ENCODE measurements around the gene NECAP2. TPM values are rescaled to one million over a fixed set of nuclear protein-coding genes. Genes with fewer than 3 reads are reported as not detected.
"Not testable (repeated sequence)": the region's sequence is repeated elsewhere in the genome, so short reads cannot be mapped to it uniquely, and the experiment has no call there.

NECAP2 gene
- total RNA-seq, 1 donor from 2014 or later: 110 TPM

DNA sequence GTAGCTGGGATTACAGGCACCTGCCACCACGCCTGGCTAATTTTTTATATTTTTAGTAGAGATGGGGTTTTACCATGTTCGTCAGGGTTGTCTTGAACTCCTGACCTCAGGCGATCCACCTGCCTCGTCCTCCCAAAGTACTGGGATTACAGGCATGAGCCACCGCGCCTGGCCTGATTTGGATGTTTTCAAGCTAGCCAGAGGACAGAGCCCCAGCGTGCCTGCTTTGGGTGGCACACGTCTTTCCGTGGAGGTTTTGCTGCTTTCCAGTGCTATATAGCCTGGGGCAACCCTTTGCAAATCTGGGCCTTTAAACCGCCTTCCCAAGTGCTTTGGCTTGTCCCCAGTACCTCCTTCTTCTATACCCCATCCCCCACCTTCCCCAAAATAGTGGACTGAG lies 15.6 kb downstream of the NECAP2 start:
- intact Hi-C loops (cut with micrococcal nuclease): not testable (repeated sequence)

DNA sequence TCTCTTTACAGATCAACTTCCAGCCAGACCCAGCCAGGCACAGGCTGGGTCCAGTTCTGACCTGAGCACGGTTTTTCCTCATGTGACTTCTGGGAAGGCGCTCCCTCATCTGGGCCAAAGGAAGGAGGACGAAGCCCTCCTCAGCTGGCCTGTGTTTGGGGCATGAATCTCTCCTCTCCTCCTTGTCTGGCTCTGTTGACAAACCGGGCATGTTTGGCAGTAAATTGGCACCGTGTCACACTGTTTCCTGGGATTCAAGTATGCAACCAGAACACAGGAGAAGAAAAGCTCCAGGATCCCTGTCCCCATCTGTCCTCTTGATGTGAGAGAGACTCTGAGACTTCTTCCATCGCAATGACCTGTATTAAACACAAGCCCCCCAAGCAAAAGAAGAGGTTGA lies 18.3 kb downstream of the NECAP2 start:
- intact Hi-C loops (cut with micrococcal nuclease): no loop called here

- intact Hi-C loops (cut with micrococcal nuclease): no loop called here
Observed at GRCh38 chr1:16459352-16459925, 18.9 kb downstream of the NECAP2 start.

DNA sequence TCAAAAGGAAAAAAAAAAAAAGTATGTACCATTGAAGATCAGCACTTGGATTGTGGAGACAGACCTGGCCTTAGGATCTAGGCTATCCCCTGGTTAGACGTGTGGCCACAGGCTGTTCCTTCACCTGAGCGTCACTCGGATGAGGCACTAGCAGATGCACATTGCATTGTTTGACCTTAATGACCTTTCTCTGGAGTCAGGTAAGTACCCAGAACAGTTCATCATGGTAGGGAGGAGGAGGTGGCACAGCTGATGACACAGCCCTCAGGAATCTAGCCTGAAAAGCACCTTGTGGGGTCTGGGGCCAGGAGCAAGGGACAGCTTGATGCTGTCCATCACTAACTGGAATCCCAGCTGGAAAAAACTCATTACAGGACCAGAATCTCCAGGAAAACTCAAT lies 21.2 kb downstream of the NECAP2 start:
- intact Hi-C loops (cut with micrococcal nuclease): no loop called here

DNA sequence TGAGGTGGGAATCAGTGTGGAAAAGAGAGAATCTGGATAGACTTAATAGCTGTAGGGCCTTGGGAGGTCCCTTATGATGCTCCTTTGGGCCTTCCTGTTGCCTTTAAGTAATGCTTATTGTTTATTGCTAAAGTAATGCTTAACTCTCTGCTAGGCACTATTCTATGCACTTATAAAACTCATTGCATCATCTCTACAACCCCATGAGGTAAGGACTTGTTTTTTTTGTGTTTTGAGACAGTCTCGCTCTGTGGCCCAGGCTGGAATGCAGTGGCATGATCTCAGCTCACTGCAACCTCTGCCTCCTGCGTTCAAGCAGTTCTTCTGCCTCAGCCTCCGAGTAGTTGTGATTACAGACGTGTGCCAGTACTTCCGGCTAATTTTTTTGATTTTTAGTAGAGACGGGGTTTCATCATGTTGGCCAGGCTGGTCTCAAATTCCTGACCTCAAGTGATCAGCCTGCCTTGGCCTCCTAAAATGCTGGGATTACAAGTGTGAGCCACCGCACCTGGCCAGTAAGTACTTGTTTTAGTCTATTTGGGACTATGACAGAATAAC lies 22.3 kb downstream of the NECAP2 start:
- intact Hi-C loops (cut with micrococcal nuclease): no loop called here

DNA sequence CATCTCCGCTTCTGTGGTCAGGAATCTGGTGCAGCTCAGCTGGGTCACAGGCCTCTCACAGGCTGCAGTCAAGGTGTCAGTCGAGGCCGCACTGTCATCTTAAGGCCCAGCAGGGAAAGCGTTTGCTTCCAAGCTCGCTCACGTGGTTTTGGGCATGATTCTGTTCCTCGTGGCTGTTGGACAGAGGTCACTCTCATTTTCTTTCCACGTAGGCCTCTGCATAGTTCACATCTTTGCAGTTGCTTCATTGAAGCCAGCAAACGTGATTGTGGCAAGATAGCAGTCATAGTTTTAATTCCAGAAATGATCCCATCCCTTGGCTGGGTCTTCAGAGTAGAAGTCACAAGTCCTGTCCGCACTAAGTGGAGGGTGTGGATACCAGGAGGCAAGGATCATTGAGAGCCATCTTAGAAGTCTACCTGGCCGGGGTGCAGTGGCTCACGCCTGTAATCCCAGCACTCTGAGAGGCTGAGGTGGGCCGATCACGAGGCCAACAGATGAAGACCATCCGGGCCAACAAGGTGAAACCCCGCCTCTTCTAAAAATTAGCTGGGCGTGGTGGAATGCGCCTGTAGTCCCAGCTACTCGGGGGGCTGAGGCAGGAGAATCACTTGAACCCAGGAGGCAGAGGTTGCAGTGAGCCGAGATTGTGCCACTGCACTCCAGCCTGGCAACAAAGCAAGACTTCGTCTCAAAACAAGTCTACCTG lies 24.5 kb downstream of the NECAP2 start:
- intact Hi-C loops (cut with micrococcal nuclease): no loop called here

- intact Hi-C loops (cut with micrococcal nuclease): no loop called here
Observed at GRCh38 chr1:16468558-16468957, 28.0 kb downstream of the NECAP2 start.

DNA sequence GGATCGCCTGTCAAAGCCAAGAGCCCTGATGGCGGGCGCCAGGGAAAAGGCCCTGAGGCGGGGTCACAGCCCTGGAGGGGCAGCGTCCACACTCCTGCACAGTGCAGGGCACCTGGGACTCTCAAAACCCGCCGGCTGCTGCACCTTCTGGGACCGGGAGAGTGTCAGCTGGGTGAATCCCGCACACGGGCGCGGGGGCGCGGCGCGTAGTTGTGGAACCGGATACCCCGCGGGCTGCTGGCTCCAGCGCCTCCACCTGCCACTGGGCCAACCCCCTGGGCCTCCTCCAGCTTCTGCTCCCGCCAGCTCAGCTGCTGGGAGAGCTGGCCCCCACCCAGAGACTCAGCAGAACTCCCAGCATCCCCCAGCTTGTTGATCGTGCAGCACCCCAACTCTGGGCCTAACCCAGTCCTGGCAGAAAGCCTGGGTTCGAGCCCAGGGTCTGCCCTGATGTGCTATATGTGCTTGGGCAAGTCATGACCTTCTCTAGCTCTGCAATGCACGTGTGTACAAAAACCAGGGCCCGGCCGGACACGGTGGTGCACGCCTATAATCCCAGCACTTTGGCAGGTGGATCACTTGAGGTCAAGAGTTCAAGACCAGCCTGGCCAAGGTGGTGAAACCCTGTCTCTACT lies 33.8 kb downstream of the NECAP2 start:
- intact Hi-C loops (cut with micrococcal nuclease): no loop called here

GRCh38 chr1:16474891-16475290 lies 34.4 kb downstream of the NECAP2 start:
- intact Hi-C loops (cut with micrococcal nuclease): not testable (repeated sequence)

- intact Hi-C loops (cut with micrococcal nuclease): not testable (repeated sequence)
Observed at GRCh38 chr1:16475771-16476770, 35.5 kb downstream of the NECAP2 start.

- intact Hi-C loops (cut with micrococcal nuclease): no loop called here
Observed at GRCh38 chr1:16478091-16478490, 37.6 kb downstream of the NECAP2 start.

GRCh38 chr1:16483146-16483545 lies 42.6 kb downstream of the NECAP2 start:
- intact Hi-C loops (cut with micrococcal nuclease): not testable (repeated sequence)

DNA sequence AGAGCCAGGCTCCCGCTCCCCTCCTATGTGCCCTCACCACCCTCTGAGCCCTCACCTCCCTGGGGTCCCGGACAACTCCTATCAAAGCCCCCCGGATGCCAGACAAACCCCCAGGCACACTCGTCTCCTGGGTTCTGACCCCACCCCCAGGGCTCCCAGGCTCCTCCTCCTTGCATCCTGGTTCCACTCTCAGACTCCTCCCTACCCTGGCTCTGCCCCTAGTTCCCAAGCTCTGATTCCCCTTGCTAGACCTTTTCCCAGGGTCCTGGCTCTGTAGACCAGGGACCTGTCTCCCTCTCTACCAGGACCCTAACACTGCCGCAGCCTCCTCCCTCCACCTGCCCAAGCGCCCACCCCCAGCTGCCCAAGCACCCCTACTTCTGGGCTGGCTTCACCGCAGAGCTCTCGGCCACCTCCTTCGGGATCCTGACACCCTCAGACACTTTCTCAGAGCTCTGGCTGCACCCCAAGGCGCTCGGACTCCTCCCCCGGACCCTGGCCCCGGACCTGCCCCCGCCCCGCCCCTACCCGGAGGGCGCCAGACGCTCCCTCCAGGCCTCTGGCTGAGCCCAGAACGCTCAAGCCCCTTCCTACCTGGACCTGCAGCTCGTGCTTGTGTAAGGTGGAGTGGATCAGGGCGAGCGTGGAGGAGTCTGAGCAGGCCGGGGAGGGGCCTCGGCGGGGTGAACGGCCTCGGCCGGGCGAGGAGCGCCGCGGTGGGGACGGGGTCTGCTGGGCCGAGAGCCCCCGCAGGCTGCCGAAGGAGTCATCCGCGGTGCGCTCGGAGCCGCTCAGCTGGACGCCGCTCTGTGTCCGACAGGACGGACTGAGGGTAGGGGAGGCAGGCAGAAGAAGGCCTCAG lies 43.3 kb downstream of the NECAP2 start:
- intact Hi-C loops (cut with micrococcal nuclease): not testable (repeated sequence)

DNA sequence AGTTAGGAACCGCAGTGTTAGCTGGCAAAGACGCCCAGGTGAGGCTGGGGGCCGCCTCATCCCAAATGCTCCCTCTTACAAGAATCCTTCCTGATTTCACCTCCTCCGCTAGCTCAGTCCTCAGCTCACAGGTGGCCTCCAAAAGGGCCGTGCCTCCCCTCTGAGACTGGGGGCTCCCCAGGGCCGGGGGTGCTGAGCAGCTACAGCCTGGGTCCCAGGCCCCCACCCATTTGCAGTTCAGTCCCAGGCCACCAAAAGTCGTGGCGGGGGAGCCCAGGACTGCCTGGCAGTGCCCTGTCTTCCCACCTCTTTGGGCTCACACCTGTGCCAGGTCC lies 43.9 kb downstream of the NECAP2 start:
- intact Hi-C loops (cut with micrococcal nuclease): no loop called here

DNA sequence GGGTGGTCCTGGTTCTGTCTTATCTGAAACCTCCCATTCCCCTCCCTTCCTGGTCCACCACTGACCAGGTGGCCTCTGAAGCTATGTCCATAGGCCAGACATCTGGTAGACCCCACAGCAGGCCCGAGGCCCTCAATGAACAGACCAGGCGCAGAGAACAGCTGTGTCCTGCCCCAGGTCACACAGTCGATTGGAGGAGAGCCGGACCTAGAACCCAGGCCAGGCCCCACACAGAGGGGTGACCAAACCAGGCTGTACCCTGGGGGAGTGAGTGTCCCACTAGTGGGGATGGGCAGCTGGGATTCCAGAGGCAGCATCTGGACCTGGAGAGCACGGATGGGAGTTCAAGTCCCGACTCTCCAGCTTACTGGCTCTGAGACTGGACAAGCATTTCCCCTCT lies 44.4 kb downstream of the NECAP2 start:
- intact Hi-C loops (cut with micrococcal nuclease): no loop called here

DNA sequence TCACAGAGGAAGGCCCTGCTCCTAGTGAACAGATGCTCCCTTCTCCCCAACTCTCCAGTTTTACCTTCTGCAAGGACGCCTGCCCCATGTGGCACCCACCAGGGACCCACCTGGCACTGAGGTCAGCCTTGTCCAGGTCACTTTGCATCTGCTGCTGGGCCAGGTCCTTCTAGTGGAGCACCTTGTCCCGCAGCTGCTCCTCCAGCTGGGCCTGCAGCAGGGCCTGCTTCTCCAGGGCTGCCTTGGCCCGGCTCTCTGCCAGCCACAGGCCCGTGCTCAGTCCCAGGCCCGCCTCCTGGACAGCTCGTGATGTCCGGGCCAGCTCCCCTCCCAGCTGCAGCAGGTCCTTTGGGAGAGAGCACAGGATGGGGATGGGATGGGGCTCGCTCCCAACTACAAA lies 45.8 kb downstream of the NECAP2 start:
- intact Hi-C loops (cut with micrococcal nuclease): not testable (repeated sequence)

DNA sequence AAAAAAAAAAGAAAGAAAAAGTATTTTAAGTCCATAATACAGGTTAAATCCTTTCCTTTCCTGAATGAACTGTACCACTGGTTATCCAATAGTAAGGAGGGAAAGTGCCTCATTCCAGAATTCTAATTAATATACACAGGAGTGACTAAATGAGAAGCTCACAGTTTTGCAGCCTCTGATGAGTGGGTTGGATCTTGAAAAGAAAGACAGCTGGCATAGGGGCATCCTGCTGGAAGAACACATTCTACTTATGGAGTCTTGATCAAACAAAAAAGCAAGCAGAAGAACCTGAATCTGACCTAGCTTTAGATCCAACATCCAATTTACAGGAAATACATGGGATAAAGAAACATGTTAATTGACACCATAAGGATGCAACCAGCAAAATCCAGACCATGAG lies 46.5 kb downstream of the NECAP2 start:
- intact Hi-C loops (cut with micrococcal nuclease): not testable (repeated sequence)

DNA sequence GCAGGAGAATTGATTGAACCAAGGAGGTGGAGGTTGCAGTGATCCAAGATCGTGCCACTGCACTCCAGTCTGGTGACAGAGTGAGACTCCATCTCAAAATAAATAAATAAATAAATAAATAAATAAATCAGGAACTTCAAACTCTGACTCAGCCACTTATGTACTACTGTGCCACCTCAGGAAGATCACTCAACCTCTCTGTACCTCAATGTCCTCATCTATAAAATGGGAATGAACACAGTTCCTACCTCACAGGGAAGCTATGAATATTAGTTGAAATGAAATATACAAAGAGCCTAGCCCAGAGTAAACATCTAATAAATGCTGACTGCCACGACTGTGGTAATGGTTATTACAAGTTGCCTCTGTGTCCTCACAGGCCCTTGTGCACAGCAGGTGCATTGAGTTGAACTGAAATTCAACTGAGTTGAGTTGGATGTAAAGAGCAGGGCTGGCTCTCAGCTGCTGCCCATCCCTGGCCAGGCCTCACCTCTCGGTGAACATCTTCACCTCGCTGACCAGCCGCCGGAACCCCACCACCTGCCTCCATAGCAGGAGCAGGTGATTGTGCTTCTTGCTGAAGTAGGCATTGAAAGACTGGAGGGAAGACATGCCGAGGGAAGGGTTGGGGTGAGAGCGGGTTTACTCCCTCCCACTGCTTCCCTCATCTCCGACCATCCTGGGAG lies 48.8 kb downstream of the NECAP2 start:
- intact Hi-C loops (cut with micrococcal nuclease): not testable (repeated sequence)

DNA sequence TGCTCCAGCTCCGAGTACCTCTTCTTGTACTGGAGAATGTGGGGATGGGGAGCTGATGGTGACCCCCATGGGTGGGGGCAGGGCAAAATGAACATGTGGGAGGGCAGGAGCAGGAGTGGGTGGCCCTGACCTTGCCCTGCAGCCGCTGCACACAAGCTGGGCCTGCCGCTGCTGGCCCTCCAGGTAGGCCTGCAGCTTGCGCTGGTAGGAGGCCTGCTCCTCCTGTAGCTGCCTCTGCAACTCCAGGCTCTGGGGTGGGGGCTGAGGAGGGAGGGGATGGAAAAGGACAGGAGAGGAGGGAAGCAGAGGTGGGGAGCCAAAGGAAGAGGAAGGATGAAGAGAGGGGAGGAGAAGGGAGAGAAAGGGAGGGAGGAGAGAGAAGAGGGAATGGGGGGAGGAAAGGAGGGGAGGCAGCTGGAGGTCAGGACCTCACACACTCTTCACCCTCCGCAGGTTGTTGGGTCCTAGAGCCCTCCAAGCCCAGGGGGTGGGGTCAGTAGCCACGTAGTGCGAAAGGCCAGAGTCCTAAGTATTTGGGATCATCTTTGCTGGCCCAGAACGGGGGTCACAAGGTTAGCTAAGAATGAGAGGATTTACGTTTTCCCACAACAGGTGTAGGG lies 50.6 kb downstream of the NECAP2 start:
- intact Hi-C loops (cut with micrococcal nuclease): no loop called here
